DMS 273 (cell line): ENCODE measurements around the gene HSP90AA1.

Experiments
- DNase-seq: peaks from one replicate; lab custom pipeline; 2025; ENCODE audit not compliant: unreplicated experiment; lab: John Stamatoyannopoulos, UW

Gene HSP90AA1

DNA sequence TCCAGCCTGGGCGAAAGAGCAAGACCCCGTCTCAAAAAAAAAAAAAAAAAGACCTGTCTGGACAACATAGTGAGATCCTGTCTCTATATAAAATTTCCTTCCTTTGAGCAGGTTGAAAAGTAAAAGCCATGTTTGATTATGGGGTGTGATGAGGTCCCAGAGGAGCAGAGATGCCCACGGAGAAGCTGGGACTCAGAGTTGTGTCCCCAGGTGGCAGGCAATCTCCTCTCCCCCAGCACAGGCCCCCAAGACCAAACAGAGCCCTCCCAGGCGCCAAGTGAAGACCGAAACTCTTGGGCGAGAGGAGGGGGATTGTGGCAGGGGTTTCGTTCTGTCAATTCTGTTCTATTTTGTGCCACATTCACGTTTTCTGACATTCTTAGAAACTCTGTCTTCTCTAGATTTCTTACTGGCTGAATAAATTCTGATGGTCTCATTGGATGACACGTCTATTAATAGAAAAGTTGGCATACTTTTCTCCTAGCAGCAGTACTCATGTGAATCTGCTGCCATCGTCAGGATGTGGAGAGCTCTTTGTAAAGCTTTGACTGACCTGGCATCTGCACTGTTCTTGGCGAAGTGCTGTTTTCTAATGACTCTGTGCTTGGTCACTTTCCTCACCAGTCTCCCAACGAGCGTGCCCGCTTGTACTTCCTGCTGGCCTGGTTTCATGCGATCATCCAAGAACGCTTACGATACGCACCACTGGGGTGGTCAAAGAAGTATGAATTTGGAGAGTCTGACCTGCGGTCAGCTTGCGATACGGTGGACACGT lies 43.4 kb downstream of the HSP90AA1 start:
- no peak for DNase-seq

DNA sequence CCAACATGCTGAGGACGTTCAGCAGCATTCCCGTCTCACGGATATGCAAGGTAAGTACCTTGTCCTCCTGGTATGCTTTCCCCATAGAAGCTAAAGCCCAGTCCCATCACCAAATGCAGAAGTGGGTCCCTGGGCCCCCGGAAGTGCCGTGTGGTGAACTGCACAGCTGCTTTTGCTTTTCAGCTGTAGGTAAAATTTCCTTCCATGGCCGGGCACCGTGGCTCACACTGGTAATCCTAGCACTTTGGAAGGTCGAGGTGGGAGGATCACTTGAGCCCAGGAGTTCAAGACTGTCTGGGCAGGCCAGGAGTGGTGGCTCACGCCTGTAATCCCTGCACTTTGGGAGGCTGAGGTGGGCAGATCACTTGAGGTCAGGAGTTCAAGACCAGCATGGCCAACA lies 44.1 kb downstream of the HSP90AA1 start:
- DNase-seq: no peak

DNA sequence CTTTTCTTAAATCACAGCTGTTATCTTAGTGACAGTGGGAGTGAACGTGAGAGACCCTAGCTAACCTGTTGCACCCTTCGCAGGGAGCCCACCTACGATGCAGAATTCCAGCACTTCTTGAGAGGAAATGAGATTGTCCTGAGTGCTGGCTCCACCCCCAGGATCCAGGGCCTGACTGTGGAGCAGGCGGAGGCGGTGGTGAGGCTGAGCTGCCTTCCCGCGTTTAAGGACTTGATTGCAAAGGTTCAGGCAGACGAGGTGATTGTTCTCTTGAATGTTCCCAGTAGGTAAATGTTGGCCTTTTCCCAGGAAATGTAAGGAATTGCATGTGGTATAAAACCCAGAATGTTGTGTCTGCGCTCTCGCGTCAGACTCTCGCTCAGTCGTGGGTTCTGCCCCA lies 46.7 kb downstream of the HSP90AA1 start:
- DNase-seq: no peak

DNA sequence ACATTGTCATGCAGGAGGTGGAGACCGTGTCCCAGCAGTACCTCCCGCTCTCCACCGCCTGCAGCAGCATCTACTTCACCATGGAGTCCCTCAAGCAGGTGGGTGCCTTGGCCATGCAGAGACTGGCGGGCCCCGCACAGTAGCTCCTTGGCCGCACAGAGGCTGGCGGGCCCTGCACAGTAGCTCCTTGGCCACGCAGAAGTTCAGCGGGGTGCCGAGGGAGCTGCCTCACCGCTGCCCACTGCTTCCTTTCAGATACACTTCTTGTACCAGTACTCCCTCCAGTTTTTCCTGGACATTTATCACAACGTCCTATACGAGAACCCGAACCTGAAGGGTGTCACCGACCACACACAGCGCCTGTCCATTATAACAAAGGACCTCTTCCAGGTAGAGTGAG lies 47.7 kb downstream of the HSP90AA1 start:
- no peak for DNase-seq

DNA sequence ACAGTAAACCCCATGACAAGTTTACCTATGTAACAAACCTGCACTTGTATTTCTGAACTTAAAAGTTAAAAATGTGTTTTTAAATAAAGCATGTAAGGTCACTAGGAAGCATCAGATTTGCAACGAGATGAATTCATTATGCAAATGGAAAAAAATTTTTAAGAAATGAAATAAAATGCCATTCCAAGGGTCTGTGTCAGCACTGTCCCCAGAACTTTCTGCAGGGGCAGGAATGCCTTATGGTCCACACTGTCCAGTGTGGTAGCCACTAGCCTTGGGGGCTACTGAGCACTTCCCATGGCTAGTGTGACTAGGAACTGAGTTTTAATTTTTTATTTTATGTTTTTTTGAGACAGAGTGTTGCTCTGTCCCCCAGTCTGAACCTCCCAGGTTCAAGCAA lies 49.2 kb downstream of the HSP90AA1 start:
- DNase-seq: no peak

DNA sequence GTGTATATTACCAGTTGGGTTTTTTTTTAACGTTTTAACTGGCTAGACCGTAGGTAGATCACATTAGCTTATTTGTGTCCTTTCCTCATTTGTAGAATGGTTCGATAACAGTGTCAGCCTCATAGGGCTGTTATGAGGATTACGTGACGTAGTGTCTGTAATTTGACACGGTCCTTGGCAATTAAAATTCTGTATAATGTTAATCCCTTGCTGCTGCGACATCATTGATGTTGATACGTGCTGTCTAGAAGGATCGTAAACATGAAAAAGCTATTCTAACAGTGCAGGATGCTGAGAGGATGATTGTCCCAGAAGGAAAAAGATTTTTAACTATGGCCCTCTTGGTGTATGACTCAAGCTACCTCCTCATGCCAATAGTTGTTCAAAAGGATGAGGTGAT lies 50.9 kb downstream of the HSP90AA1 start:
- no peak for DNase-seq

DNA sequence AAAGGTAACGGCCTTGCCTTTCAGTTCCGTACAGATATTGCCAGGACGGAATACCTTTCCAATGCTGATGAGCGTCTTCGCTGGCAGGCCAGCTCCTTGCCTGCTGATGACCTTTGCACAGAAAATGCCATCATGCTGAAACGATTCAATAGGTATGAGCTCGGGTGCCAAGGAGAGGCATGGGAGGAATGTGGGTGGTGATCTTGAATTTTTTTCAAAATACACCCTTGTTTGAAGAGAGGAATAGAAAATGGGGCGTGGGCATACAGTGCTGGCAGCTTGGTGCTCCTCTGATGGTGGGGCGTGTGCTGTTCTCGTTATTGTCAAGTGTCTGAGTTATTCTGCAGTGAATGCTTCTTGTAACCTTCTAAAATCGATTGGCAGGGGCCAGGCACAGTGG lies 52.5 kb downstream of the HSP90AA1 start:
- no peak for DNase-seq

DNA sequence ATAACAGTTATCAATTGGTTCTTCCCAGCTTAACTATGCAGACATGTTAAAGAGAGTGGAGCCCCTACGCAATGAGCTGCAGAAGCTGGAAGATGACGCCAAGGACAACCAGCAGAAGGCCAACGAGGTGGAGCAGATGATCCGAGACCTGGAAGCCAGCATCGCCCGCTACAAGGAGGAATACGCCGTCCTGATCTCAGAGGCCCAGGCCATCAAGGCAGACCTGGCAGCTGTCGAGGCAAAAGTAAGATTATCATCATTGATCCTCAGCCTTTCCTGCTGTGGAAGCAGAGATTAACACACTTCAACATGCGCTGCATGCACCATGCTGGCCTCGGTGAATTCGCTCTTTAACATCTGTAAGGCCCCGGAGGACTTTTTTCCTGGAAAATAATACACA lies 53.6 kb downstream of the HSP90AA1 start:
- DNase-seq: no peak
